Measurements from ENCODE around the gene TM9SF4.

DNA sequence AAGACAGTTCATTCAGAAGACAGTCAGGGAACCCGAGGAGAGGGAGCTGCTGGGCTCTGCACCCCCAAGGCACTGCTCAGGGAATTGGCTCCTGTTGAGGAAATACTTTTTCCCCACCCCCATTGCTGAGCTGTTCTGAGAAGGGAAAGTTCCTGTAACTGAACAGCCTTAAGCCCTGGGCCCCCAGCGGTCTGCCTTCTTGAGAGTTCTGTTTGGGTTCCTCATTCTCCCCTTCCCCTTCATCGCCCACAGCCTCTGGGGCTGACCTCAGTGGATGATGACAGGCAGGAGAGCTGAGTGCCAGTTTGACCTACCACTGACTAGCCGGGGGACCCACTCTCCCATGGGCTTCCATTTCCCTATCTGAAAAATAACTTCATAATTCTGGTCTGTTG is 46.7 kb upstream of the TM9SF4 start:
- TF ChIP-seq, protein P1, sequence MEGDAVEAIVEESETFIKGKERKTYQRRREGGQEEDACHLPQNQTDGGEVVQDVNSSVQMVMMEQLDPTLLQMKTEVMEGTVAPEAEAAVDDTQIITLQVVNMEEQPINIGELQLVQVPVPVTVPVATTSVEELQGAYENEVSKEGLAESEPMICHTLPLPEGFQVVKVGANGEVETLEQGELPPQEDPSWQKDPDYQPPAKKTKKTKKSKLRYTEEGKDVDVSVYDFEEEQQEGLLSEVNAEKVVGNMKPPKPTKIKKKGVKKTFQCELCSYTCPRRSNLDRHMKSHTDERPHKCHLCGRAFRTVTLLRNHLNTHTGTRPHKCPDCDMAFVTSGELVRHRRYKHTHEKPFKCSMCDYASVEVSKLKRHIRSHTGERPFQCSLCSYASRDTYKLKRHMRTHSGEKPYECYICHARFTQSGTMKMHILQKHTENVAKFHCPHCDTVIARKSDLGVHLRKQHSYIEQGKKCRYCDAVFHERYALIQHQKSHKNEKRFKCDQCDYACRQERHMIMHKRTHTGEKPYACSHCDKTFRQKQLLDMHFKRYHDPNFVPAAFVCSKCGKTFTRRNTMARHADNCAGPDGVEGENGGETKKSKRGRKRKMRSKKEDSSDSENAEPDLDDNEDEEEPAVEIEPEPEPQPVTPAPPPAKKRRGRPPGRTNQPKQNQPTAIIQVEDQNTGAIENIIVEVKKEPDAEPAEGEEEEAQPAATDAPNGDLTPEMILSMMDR (IDR thresholded peaks at IDR 0.05; ENCODE audit: insufficient read depth, low read length): no peak
- no peak; the same call in 1 of the 2 replicates for TF ChIP-seq GABPA (IDR thresholded peaks at IDR 0.05; ENCODE audit: low read depth)

All from HL-60 (cell line).